ENCODE data around the gene GAS2. TPM values are rescaled to one million over a fixed set of nuclear protein-coding genes. Genes with fewer than 3 reads are reported as not detected.

GAS2 gene
- total and polyA plus RNA-seq, 2 donors (not counting 1 experiment from before 2014, with no cell fraction given) = 0.27 to 1.2 TPM

- Histone ChIP-seq H3K4me1 (ENCODE audit: control insufficient read depth, extremely low read depth, insufficient read depth, low read length) (no peaks in the 10 kb centered on the region), H4K20me1 (ENCODE audit: control insufficient read depth, extremely low read depth, insufficient read depth, low read length) (no peaks in the 10 kb centered on the region), H3K4me2 (ENCODE audit: extremely low read depth, insufficient read depth, low read length) (no peak overlapping the region), H3K9me3 (ENCODE audit: control insufficient read depth, insufficient read depth, low read depth, low read length) (no peaks in the 10 kb centered on the region), H3K36me3 (ENCODE audit: control insufficient read depth, insufficient read depth, low read length) (no peaks in the 10 kb centered on the region), H3K9ac (ENCODE audit: insufficient read depth, low read length) (no peak overlapping the region), H2AFZ (ENCODE audit: low read length) (no peak overlapping the region), H3K27me3 (ENCODE audit: control insufficient read depth, insufficient read depth, low read length) (no peaks in the 10 kb centered on the region), H3K4me3 (replicated peaks in 1 of 4; ENCODE audit: control extremely low read depth in 1 of 4, insufficient read depth in 1 of 4, low read depth in 3 of 4, low read length in 4 of 4) (no peak overlapping the region), H3K27ac (ENCODE audit: insufficient read depth, low read length) (no peak overlapping the region), H3K79me2 (ENCODE audit: control insufficient read depth, insufficient read depth, low read length) (no peaks in the 10 kb centered on the region)
- TF ChIP-seq CTCF (conservative IDR thresholded peaks at IDR 0.05 in 1 of 2, IDR thresholded peaks at IDR 0.05 in 1 of 2; ENCODE audit: low read depth in 1 of 2, low read length in 2 of 2) = peak; percentile 74 to 75
- no peak for TF ChIP-seq EZH2 (IDR thresholded peaks at IDR 0.05; ENCODE audit: low read length, missing control alignments)
- peak; percentile 30 to 53 for DNase-seq (ENCODE audit: low read depth in 2 of 2)
Observed at GRCh38 chr11:22787551-22788162, 121.2 kb downstream of the GAS2 start.

- Histone ChIP-seq H3K4me3 (replicated peaks in 1 of 4; ENCODE audit: control extremely low read depth in 1 of 4, insufficient read depth in 1 of 4, low read depth in 3 of 4, low read length in 4 of 4) (no peak overlapping the region), H3K9me3 (ENCODE audit: control insufficient read depth, insufficient read depth, low read depth, low read length) (no peaks in the 10 kb centered on the region), H3K9ac (ENCODE audit: insufficient read depth, low read length) (no peak overlapping the region), H3K27me3 (ENCODE audit: control insufficient read depth, insufficient read depth, low read length) (no peaks in the 10 kb centered on the region), H4K20me1 (ENCODE audit: control insufficient read depth, extremely low read depth, insufficient read depth, low read length) (no peaks in the 10 kb centered on the region), H3K79me2 (ENCODE audit: control insufficient read depth, insufficient read depth, low read length) (no peaks in the 10 kb centered on the region), H3K4me1 (ENCODE audit: control insufficient read depth, extremely low read depth, insufficient read depth, low read length) (no peaks in the 10 kb centered on the region), H3K4me2 (ENCODE audit: extremely low read depth, insufficient read depth, low read length) (no peak overlapping the region), H3K27ac (ENCODE audit: insufficient read depth, low read length) (no peak overlapping the region), H3K36me3 (ENCODE audit: control insufficient read depth, insufficient read depth, low read length) (no peaks in the 10 kb centered on the region), H2AFZ (ENCODE audit: low read length) (no peak overlapping the region)
- TF ChIP-seq EZH2 (IDR thresholded peaks at IDR 0.05; ENCODE audit: low read length, missing control alignments) = no peak
- TF ChIP-seq CTCF (conservative IDR thresholded peaks at IDR 0.05 in 1 of 2, IDR thresholded peaks at IDR 0.05 in 1 of 2; ENCODE audit: low read depth in 1 of 2, low read length in 2 of 2) = no peak
- peak; percentile 45 to 82 for DNase-seq (ENCODE audit: low read depth in 2 of 2)
Observed at GRCh38 chr11:22792497-22792896, 126.1 kb downstream of the GAS2 start.

GRCh38 chr11:22795914-22796313 is 129.5 kb downstream of the GAS2 start:
- TF ChIP-seq EZH2 (IDR thresholded peaks at IDR 0.05; ENCODE audit: low read length, missing control alignments) (no peak), CTCF (conservative IDR thresholded peaks at IDR 0.05 in 1 of 2, IDR thresholded peaks at IDR 0.05 in 1 of 2; ENCODE audit: low read depth in 1 of 2, low read length in 2 of 2) (no peak)
- DNase-seq (ENCODE audit: low read depth in 2 of 2) = no peak
- no peak overlapping the region for H2AFZ ChIP-seq (ENCODE audit: low read length)

More at GRCh38 chr11:22795914-22796313, 129.5 kb downstream of the GAS2 start:
- H3K4me2 ChIP-seq (ENCODE audit: extremely low read depth, insufficient read depth, low read length) = no peak overlapping the region
- H3K4me1 ChIP-seq (ENCODE audit: control insufficient read depth, extremely low read depth, insufficient read depth, low read length) = no peaks in the 10 kb centered on the region
- no peaks in the 10 kb centered on the region for H3K36me3 ChIP-seq (ENCODE audit: control insufficient read depth, insufficient read depth, low read length)
- H3K79me2 ChIP-seq (ENCODE audit: control insufficient read depth, insufficient read depth, low read length) = no peaks in the 10 kb centered on the region
- H3K27ac ChIP-seq (ENCODE audit: insufficient read depth, low read length) = no peak overlapping the region
- no peak overlapping the region for H3K9ac ChIP-seq (ENCODE audit: insufficient read depth, low read length)
- H3K9me3 ChIP-seq (ENCODE audit: control insufficient read depth, insufficient read depth, low read depth, low read length) = no peaks in the 10 kb centered on the region
- no peaks in the 10 kb centered on the region for H4K20me1 ChIP-seq (ENCODE audit: control insufficient read depth, extremely low read depth, insufficient read depth, low read length)
- H3K27me3 ChIP-seq (ENCODE audit: control insufficient read depth, insufficient read depth, low read length) = no peaks in the 10 kb centered on the region
- H3K4me3 ChIP-seq (replicated peaks in 1 of 4; ENCODE audit: control extremely low read depth in 1 of 4, insufficient read depth in 1 of 4, low read depth in 3 of 4, low read length in 4 of 4) = no peak overlapping the region

All from fibroblast of lung (primary cell).